GM21526 (cell line): ENCODE measurements around the gene RRP9.
"Not testable (repeated sequence)": the region's sequence is repeated elsewhere in the genome, so short reads cannot be mapped to it uniquely, and the experiment has no call there.

Experiments
- ATAC-seq: cut with Tn5 transposase; IDR thresholded peaks from one replicate; pipeline ENCODE4 v1.9.1; 2021; ENCODE audit warnings: moderate library complexity; ENCODE audit not compliant: unreplicated experiment, low FRiP score

Gene RRP9

GRCh38 chr3:51927061-51927977 lies 14.4 kb downstream of the RRP9 start:
- no peak for ATAC-seq

- ATAC-seq, result no peak
Measured at GRCh38 chr3:51921081-51921578, 20.6 kb downstream of the RRP9 start.

- ATAC-seq, result no peak
Measured at GRCh38 chr3:51916418-51916817, 25.3 kb downstream of the RRP9 start.

GRCh38 chr3:51908026-51908425 lies 33.7 kb downstream of the RRP9 start:
- no peak for ATAC-seq

- ATAC-seq, result no peak
Measured at GRCh38 chr3:51904034-51904823, 37.5 kb downstream of the RRP9 start.

DNA sequence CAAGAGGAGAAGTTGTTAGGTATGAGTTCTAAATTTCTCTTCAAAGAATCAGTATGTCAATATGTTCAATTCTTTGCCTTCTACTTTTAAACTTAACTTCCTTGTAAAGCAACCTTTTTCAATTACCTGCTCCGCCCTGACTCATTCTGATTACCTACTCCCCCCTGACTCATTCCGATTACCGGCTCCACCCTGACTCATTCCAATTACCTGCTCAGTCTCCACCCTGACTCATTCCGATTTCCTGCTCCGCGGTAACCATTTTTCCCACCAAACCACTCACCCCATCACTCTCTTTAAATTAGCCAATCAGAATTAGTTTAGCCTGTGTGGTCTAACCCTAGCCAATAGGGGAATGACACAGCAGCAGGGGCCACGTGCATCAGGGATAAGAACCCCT lies 39.3 kb downstream of the RRP9 start:
- ATAC-seq, result not testable (repeated sequence)

DNA sequence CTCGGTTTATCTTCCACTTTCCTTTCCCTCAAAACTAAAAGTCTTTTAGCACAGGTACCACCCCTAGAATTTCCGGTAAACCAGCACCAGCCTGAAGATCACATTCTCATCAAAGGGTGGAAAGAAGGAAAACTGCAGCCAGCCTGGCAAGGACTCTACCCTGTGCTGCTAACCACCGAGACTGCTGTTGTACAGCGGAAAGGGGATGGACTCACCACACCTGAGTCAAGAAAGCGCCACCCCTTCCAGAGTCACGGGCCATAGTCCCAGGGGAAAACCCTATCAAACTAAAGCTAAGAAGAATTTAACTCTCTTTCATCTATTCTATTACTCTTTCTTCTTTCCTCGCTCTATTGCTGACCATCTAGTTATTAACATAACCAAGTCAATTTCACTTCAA lies 41.7 kb downstream of the RRP9 start:
- ATAC-seq, result not testable (repeated sequence)

DNA sequence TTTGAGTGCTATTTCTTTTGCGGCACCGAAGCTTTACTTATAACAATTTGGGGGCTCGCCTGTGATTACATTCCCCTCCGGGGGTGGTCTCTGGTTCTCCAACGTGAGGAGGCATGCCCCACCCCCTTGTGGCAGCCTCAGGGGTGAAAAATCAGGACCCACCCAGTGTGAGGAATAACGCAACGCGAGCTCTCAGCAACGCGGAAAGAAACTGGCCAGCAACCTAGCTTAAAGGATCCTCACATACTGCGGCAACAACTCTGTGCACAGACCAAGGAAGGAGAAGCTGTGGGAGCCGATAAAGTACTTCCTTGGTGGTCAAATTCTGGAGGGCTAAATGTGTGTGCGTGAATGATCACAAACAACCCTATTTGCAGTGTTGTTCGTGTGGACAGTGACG lies 44.3 kb downstream of the RRP9 start:
- no peak for ATAC-seq

DNA sequence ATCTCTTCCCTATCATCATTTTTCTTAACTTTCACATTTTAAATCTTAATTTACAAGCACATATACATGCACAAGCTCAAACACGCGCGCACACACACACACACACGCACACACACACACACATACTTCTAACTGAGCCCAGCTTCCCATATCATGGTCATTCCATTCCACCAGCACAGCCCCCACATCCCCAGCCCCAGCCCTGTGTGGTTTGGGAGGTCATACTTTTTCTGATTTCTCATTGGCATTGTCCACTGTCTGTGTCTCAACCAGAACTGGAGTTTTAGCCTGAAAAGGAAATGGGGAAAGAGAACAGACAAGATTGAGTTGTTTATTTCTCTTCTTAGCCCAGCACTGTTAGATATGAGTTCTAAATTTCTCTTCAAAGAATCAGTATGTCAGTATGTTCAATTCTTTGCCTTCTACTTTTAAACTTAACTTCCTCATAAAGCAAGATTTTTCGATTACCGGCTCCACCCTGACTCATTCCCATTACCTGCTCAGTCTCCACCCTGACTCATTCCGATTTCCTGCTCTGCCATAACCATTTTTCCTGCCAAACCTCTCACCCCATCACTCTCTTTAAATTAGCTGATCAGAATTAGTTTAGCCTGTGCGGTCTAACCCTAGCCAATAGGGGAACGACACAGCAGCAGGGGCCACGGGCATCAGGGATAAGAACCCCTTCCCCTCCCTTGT lies 44.9 kb downstream of the RRP9 start:
- no peak for ATAC-seq

- ATAC-seq, result no peak
Measured at GRCh38 chr3:51894939-51895338, 46.8 kb downstream of the RRP9 start.

GRCh38 chr3:51894391-51894790 lies 47.3 kb downstream of the RRP9 start:
- ATAC-seq, result no peak

- no peak for ATAC-seq
Measured at GRCh38 chr3:51891242-51892039, 50.3 kb downstream of the RRP9 start.

DNA sequence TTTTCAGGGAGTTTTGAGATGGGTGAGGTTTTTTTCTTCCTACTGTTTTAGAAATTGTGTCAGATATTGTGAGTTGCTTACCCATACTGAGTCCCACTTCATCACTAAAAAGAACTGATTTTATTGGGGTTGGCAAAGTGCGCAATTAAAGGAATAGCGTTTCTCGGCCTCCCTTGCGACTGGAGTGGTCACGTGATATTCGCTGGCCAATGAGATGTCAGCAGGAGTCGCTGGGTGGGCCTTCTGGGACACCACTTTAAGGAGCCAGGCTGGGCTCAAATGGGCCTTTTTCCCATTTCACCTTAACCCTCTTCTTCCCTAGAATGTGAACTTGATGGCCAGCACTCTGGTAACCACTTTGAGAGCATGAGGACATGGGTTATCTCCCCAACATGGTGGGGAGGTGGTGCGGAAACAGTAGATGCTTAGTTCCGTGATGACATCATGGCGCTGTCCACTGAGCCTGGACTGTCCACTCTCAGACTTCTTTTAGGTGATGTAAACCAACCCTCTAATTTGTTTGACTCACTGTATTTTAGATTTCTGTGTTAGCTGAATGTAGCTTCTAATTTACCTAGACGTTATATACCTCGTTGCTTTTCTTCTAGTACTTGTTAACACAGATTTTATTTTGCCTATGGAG lies 53.1 kb downstream of the RRP9 start:
- ATAC-seq, result no peak

- ATAC-seq, result no peak
Measured at GRCh38 chr3:51887620-51888019, 54.1 kb downstream of the RRP9 start.

DNA sequence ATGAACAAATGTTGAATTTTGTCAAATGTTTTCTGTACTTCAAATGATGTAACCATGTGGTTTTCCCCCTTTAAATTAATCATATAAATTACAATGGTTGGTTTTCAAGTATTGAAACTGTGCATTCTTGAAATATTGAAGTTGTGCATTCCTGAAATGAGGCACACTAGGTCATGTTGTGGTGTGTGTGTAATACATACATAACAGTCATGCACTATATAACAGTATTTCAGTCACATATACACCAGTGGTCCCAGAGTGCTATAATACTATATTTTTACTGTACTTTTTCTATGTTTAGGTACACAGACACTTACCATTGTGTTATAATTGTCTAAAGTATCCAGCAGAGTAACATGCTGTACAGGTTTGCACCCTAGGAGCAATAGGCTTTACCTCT lies 55.3 kb downstream of the RRP9 start:
- no peak for ATAC-seq
